GM15510 (cell line): Measurements from ENCODE around the gene PKD2L1.

Experiments
- POLR2A ChIP-seq: IDR thresholded peaks from 3 replicates; pipeline ENCODE4 v1.6.1; 2011; ENCODE audit warnings: borderline replicate concordance; ENCODE audit not compliant: insufficient read length; ENCODE audit errors: extremely low read depth

Gene PKD2L1

GRCh38 chr10:100345570-100346330, 15.7 kb upstream of the PKD2L1 start:
- no peak for TF ChIP-seq POLR2A

DNA sequence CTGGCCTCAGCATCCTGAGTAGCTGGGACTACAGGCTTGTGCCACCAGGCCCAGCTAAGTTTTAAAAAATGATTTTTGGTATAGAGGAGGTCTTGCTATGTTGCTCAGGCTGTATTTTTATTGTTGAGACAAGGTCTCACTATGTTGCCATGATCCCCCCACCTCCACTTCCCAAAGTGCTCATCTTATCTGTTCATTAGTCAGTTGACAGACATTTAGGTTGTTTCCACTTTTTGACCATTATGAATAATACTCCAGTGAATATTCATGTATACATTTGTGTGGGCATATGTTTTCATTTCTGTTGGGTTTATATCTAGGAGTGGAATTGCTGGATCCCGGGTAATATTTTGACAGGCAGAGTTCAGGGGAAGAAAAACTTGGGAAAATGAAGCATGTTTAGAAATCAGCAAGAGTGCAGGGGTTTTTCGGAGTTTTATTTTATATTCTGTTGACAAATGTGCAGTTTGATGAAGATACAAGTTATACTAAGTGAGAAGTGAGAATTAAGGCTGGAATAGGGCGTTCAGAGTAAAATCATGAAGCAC, 14.3 kb upstream of the PKD2L1 start:
- TF ChIP-seq POLR2A = no peak

- TF ChIP-seq POLR2A = no peak
Measured at GRCh38 chr10:100342627-100342972, 12.6 kb upstream of the PKD2L1 start.

DNA sequence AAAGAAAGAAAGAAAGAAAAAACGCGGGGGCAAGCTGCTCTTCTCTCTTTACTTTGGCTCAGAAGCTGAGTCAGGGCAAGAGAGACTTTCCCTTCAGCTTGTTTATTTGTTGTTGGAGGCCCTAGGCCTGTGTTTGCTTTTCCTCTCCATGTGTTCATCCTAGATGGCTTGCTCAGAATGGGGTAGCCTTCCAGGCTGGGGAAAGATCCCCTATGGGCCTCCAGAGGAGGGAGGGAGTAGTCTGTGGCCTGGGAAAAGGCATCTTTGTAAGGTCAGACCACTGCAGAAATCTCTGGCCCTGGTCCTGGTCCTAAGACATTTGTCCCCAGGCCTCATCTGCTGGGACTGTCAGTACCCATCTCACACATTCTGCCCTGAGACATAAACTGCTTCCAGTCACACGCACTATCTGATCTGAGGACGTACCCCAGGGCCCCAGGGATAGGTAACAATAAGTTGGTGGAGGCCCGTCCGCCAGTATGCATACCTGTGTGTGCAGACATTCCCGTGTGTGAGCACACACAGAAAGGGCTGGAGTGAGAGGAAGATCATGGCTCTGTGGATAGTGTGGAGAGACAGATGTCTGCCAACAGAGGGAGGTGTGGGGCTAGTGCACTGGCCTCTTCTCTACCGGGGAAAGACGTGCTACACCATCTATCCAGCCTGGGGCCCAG, 12.1 kb upstream of the PKD2L1 start:
- no peak for TF ChIP-seq POLR2A

- no peak for TF ChIP-seq POLR2A
Measured at GRCh38 chr10:100340948-100341847, 11.2 kb upstream of the PKD2L1 start.

GRCh38 chr10:100339236-100339635, 9.2 kb upstream of the PKD2L1 start:
- TF ChIP-seq POLR2A = no peak

GRCh38 chr10:100338434-100339036, 8.5 kb upstream of the PKD2L1 start:
- no peak for TF ChIP-seq POLR2A

DNA sequence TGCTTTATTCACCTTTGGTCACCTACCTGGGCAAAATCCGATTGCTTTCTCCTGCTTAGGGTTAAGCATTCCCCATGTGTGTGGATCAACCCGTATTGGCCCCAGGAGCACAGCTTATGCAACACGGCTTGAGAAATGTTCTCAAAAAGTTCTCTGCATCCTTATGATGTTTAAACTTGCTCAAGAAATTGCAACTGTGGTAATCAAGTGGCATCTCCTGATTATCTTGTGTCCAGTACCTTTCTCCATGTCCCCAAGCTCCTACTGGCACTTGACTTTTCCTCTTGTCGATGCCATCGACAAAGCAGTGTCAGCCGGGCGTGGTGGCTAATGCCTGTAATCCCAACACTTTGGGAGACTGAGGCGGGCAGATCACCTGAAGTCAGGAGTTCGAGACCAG, 4.7 kb upstream of the PKD2L1 start:
- no peak for TF ChIP-seq POLR2A

- TF ChIP-seq POLR2A = no peak
Measured at GRCh38 chr10:100333661-100334440, 3.8 kb upstream of the PKD2L1 start.

DNA sequence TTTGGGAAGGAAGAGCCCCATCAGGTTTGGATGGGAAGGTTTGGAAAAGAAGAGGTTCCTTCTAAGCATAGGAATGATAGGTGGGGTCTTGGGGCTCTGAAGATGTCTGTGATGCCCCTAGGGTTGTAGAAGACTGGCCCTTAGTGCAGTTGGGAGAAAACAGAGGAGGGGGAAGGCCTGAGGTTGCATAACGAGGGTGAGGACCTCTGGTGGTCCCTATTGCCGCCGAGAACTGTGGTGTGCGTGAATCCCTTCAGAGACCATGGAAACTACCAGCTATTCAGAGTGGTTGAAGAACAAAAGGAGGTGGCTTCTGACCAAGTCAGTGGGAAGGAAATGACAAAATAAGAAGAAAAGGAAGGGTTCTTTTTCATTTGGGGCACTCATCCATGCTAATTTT, 3.1 kb upstream of the PKD2L1 start:
- no peak for TF ChIP-seq POLR2A

- TF ChIP-seq POLR2A = no peak
Measured at GRCh38 chr10:100328198-100328597, 1.8 kb downstream of the PKD2L1 start.

DNA sequence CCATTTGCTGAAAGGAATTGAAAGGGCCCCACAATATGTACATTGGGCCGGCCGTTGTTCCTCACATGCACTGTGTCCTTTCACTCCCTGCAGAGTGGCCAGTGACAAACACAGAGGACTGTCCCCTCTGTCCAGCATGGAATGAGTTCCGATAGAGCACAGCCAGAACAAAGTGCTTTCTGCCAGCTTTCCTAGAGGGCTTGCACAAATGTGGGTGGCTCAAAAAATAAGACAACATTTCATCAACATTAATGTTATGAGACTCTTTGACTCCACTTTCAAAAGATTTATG, 2.4 kb downstream of the PKD2L1 start:
- TF ChIP-seq POLR2A = no peak

GRCh38 chr10:100327007-100327717, 2.9 kb downstream of the PKD2L1 start:
- TF ChIP-seq POLR2A = peak; percentile 23
